Stimulated activated naive CD4-positive, alpha-beta T cell (primary cell): ENCODE data around the gene GOLT1B.

Source experiments
- DNase-seq, 6 experiments: peaks; one replicate each; lab custom pipeline; 2025; lab: John Stamatoyannopoulos, UW

Gene GOLT1B

GRCh38 chr12:21523148-21523547 is 21.6 kb downstream of the GOLT1B start:
- no peak for DNase-seq

GRCh38 chr12:21526053-21526452 is 24.5 kb downstream of the GOLT1B start, which contains the start of gene SPX:
TSS of gene SPX (plus strand) at chr12:21526296. CDS start at chr12:21526473, 177 bp downstream.
- no peak for DNase-seq

GRCh38 chr12:21526721-21527345 is 25.2 kb downstream of the GOLT1B start:
- no peak for DNase-seq

GRCh38 chr12:21527451-21528180 is 26.0 kb downstream of the GOLT1B start:
- peak; percentile 15 to 60 (median 34) for DNase-seq

GRCh38 chr12:21528953-21529352 is 27.4 kb downstream of the GOLT1B start:
- no peak for DNase-seq

GRCh38 chr12:21529456-21529855 is 27.9 kb downstream of the GOLT1B start:
- no peak for DNase-seq

- DNase-seq: no peak
Measured at GRCh38 chr12:21538061-21538653, 36.6 kb downstream of the GOLT1B start.

GRCh38 chr12:21539797-21540196 is 38.2 kb downstream of the GOLT1B start:
- no peak for DNase-seq

- DNase-seq: no peak
Measured at GRCh38 chr12:21541773-21542172, 40.2 kb downstream of the GOLT1B start.

- DNase-seq: no peak
Measured at GRCh38 chr12:21542403-21542802, 40.8 kb downstream of the GOLT1B start.

GRCh38 chr12:21543151-21543550 is 41.6 kb downstream of the GOLT1B start:
- DNase-seq: no peak

GRCh38 chr12:21545557-21545956 is 44.0 kb downstream of the GOLT1B start:
- DNase-seq: no peak

- no peak for DNase-seq
Measured at GRCh38 chr12:21546716-21547115, 45.1 kb downstream of the GOLT1B start.

GRCh38 chr12:21547437-21547836 is 45.8 kb downstream of the GOLT1B start:
- no peak for DNase-seq

- DNase-seq: no peak
Measured at GRCh38 chr12:21551841-21552465, 50.4 kb downstream of the GOLT1B start.

GRCh38 chr12:21552635-21553328 is 51.2 kb downstream of the GOLT1B start:
- no peak for DNase-seq

- DNase-seq: no peak
Measured at GRCh38 chr12:21553329-21553675, 51.7 kb downstream of the GOLT1B start.

GRCh38 chr12:21558100-21558679 is 56.6 kb downstream of the GOLT1B start:
- no peak for DNase-seq

GRCh38 chr12:21559855-21560569 is 58.4 kb downstream of the GOLT1B start:
- no peak for DNase-seq

GRCh38 chr12:21561158-21561557 is 59.6 kb downstream of the GOLT1B start:
- no peak for DNase-seq

- DNase-seq: no peak
Measured at GRCh38 chr12:21562859-21563258, 61.3 kb downstream of the GOLT1B start.
